CD4-positive, alpha-beta T cell treated with Interleukin-4 for 4 hours (primary cell): ENCODE results near the gene SQOR.
"Not testable (repeated sequence)": the region's sequence is repeated elsewhere in the genome, so short reads cannot be mapped to it uniquely, and the experiment has no call there.

ENCODE experiments used
- DNase-seq: peaks from one replicate; pipeline ENCODE4 v3.0.0-alpha.2; 2020

Gene SQOR

GRCh38 chr15:45635191-45635638, 386 bp downstream of the SQOR start:
- DNase-seq = peak; percentile 64

- no peak for DNase-seq
Observed at GRCh38 chr15:45635763-45636292, 999 bp downstream of the SQOR start.

GRCh38 chr15:45637141-45637540, 2.3 kb downstream of the SQOR start:
- no peak for DNase-seq

GRCh38 chr15:45637552-45638033, 2.8 kb downstream of the SQOR start:
- peak; percentile 81 for DNase-seq

GRCh38 chr15:45640616-45641015, 5.8 kb downstream of the SQOR start:
- DNase-seq = no peak

GRCh38 chr15:45641374-45641781, 6.5 kb downstream of the SQOR start:
- DNase-seq = no peak

GRCh38 chr15:45641999-45642932, 7.4 kb downstream of the SQOR start:
- DNase-seq = no peak

- no peak for DNase-seq
Observed at GRCh38 chr15:45644437-45644836, 9.6 kb downstream of the SQOR start.

- no peak for DNase-seq
Observed at GRCh38 chr15:45645026-45645980, 10.5 kb downstream of the SQOR start.

GRCh38 chr15:45646220-45646619, 11.4 kb downstream of the SQOR start:
- no peak for DNase-seq

GRCh38 chr15:45647828-45648227, 13.0 kb downstream of the SQOR start:
- no peak for DNase-seq

GRCh38 chr15:45648521-45649200, 13.8 kb downstream of the SQOR start:
- no peak for DNase-seq

GRCh38 chr15:45650007-45650406, 15.2 kb downstream of the SQOR start:
- not testable (repeated sequence) for DNase-seq

- DNase-seq = no peak
Observed at GRCh38 chr15:45650889-45651525, 16.2 kb downstream of the SQOR start.

GRCh38 chr15:45653702-45654424, 19.0 kb downstream of the SQOR start:
- DNase-seq = no peak

GRCh38 chr15:45654749-45655148, 19.9 kb downstream of the SQOR start:
- no peak for DNase-seq

- DNase-seq = no peak
Observed at GRCh38 chr15:45657254-45657653, 22.4 kb downstream of the SQOR start.

- no peak for DNase-seq
Observed at GRCh38 chr15:45657764-45658545, 23.1 kb downstream of the SQOR start.

GRCh38 chr15:45660231-45660979, 25.6 kb downstream of the SQOR start:
- no peak for DNase-seq

- no peak for DNase-seq
Observed at GRCh38 chr15:45662375-45662774, 27.5 kb downstream of the SQOR start.
